OCI-LY1 (cell line): ENCODE results near the gene PGM2L1.

Experiments
- EZH2 ChIP-seq: fragments of 200-600 bp; sonication (generic), shearing (Covaris generic); IDR thresholded peaks from 2 replicates; pipeline ENCODE4 v1.8.0; 2017; ENCODE audit warnings: borderline replicate concordance, mixed run types, mild to moderate bottlenecking, antibody characterized with exemption, low read length, moderate library complexity, mixed read lengths
- TF ChIP-seq, protein P1 (sequence below): fragments of 200-600 bp; sonication (generic), shearing (Covaris generic); IDR thresholded peaks from 2 replicates; pipeline ENCODE4 v1.5.1; 2017; ENCODE audit warnings: mild to moderate bottlenecking, antibody characterized with exemption, low read length, moderate library complexity, mixed read lengths

DNA sequence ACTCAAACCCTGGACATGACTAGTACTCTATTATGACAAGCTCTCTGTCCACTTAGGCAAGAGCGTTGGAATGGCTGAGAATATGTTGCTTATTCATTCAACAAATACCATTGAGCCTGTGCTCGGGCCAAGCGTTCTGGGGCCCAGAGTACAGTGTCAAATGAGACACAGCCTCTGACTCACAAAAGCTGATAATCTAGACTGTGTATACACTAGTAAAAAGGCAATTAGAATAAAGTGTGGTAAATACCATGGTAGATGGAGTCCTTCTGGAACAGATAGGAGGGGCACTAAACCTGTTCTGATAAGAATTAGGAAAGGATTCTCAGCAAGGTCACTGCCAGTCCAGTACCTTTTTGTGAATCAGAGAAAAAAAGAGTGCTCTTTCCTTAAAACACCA lies 44.4 kb upstream of the PGM2L1 start:
- TF ChIP-seq EZH2 = no peak
- TF ChIP-seq, protein P1, sequence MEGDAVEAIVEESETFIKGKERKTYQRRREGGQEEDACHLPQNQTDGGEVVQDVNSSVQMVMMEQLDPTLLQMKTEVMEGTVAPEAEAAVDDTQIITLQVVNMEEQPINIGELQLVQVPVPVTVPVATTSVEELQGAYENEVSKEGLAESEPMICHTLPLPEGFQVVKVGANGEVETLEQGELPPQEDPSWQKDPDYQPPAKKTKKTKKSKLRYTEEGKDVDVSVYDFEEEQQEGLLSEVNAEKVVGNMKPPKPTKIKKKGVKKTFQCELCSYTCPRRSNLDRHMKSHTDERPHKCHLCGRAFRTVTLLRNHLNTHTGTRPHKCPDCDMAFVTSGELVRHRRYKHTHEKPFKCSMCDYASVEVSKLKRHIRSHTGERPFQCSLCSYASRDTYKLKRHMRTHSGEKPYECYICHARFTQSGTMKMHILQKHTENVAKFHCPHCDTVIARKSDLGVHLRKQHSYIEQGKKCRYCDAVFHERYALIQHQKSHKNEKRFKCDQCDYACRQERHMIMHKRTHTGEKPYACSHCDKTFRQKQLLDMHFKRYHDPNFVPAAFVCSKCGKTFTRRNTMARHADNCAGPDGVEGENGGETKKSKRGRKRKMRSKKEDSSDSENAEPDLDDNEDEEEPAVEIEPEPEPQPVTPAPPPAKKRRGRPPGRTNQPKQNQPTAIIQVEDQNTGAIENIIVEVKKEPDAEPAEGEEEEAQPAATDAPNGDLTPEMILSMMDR = no peak
